Hepatocyte (in vitro differentiated cells): Measurements from ENCODE around the gene APBA1.

ENCODE experiments used
- CTCF ChIP-seq: fragments of 200-600 bp; sonication (generic); IDR thresholded peaks from 2 replicates; pipeline ENCODE4 v1.5.1; 2016; ENCODE audit warnings: antibody characterized with exemption, mild to moderate bottlenecking; ENCODE audit not compliant: poor library complexity
- EZH2 ChIP-seq: fragments of 200-600 bp; sonication (generic); IDR thresholded peaks from 2 replicates; pipeline ENCODE4 v1.6.1; 2016; ENCODE audit warnings: antibody characterized with exemption, mild to moderate bottlenecking, borderline replicate concordance
- EZH2phosphoT487 ChIP-seq: fragments of 200-600 bp; sonication (generic); IDR thresholded peaks from one replicate; pipeline ENCODE4 v1.6.1; 2018; ENCODE audit warnings: antibody characterized with exemption, mild to moderate bottlenecking, low read depth, moderate library complexity; ENCODE audit not compliant: unreplicated experiment, severe bottlenecking

- no peak for TF ChIP-seq EZH2
- no peak for TF ChIP-seq CTCF
- TF ChIP-seq EZH2phosphoT487, result no peak
Measured at GRCh38 chr9:69606089-69606488, 66.1 kb downstream of the APBA1 start.
